CD4-positive, alpha-beta T cell treated with Interleukin-15 for 4 hours (primary cell): Measurements from ENCODE around the gene DCXR.
"Not testable (repeated sequence)": the region's sequence is repeated elsewhere in the genome, so short reads cannot be mapped to it uniquely, and the experiment has no call there.

ENCODE experiments used
- DNase-seq: peaks from one replicate; pipeline ENCODE4 v3.0.0-alpha.2; 2020; ENCODE audit warnings: low spot score

Gene DCXR

GRCh38 chr17:82039695-82040299 lies 2.3 kb upstream of the DCXR start:
- no peak for DNase-seq

DNA sequence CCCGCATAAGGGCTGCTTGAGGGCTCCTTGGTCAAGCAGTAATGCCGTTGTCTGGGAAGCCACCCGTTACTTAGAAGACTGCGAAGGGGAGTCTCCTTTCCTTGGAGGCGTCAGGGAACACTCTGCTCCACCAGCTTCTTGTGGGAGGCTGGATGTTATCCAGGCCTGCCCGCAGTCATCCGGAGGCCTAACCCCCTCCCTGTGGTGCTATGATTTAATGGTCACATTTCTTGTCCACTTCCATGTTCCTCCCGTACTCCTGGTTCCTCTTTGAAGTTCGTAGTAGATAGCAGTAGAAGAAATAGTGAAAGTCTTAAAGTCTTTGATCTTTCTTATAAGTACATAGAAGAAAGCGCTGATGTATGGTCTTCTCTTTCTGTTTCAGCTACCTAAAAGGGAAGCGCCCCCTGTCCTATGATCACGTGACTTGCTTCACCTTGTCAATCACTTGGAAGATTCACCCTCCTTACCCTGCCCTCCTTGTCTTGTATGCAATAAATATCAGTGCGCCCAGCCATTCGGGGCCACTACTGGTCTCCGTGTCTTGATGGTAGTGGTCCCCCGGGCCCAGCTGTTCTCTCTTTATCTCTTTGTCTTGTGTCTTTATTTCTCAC lies 1.4 kb upstream of the DCXR start:
- not testable (repeated sequence) for DNase-seq

DNA sequence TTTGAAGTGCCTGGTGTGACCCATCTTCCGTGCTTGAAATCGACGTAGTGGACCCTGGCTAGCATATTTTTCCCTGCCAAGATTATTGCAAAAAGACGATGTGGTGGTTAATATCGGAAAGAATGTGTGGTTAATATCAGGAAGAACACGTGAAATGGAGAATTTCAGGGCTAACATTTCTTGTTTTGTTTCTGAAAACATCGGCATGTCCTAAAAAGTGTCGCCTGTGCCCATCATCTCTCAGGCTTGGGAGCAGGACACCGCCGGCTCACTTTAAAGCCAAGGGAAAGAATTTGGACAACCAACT lies 345 bp upstream of the DCXR start:
- no peak for DNase-seq

DNA sequence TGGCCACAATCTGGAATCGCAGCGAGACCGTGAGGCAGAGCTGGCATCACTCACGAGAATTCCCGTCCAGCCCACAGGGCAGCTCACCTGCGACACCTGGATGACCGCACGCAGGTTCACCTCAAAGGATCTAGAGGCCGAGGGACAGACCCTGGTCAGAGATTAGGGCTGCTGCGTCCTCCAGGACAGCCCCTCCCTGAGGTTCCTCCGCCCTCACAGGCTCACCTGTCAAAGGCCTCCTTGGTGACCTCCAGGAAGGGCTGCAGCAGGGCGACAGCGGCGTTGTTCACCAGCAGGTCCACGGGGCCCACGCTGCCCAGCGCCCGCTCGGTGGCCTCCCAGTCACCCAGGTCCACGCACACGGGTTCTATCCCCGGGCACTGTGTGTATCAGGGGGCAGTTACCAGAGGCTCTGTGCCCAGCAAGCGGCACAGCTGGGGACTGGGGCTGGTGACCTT lies 834 bp downstream of the DCXR start:
- DNase-seq: no peak

GRCh38 chr17:82035956-82036633 lies 1.4 kb downstream of the DCXR start:
- no peak for DNase-seq

DNA sequence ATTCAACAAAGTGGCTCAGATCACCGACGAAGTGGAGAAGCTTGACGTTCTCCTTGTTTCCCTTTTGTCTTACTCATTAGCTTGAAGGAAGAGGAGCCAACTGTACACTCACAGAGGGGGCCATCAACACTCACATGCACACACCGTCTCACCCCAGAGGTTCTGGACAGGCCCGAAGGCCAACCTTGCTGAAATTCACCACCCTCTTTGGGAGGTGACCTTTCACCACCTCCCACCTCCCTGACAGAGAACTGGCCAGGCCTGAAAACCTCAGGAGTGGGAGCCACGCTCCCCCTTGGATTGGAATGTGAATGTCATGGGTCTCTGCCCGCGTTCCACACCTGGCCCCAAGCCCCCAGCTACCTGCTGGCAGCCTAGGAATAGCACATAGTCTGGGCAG lies 2.0 kb downstream of the DCXR start:
- DNase-seq: no peak

DNA sequence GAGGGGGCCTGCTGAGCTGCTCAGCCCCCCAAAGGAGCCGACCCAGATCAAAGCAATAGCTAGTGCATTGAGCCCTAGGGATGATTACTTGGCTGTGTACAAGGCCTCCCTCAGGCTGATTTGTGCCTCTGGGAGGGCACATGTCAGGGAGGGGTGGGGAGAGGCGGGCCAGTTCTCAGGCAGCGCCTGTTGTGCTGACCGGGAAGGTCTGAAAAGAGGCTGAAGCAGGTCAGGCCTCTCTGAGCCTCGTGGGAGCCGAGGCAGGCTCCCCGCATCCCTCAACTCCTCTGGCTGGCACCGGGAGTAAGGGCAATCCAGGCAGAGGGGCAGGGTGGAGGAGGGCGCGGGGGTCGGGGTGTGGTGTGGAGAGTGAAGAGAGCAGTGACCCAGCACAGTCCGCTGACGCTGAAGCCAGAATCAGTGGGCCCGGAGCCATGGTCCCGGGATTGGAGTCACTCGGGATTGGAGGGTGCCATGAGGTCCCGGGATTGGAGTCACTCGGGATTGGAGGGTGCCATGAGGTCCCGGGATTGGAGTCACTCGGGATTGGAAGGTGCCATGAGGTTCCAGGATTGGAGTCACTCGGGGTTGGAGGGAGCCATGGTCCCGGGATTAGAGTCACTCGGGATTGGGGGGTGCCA lies 3.0 kb downstream of the DCXR start:
- DNase-seq: no peak

DNA sequence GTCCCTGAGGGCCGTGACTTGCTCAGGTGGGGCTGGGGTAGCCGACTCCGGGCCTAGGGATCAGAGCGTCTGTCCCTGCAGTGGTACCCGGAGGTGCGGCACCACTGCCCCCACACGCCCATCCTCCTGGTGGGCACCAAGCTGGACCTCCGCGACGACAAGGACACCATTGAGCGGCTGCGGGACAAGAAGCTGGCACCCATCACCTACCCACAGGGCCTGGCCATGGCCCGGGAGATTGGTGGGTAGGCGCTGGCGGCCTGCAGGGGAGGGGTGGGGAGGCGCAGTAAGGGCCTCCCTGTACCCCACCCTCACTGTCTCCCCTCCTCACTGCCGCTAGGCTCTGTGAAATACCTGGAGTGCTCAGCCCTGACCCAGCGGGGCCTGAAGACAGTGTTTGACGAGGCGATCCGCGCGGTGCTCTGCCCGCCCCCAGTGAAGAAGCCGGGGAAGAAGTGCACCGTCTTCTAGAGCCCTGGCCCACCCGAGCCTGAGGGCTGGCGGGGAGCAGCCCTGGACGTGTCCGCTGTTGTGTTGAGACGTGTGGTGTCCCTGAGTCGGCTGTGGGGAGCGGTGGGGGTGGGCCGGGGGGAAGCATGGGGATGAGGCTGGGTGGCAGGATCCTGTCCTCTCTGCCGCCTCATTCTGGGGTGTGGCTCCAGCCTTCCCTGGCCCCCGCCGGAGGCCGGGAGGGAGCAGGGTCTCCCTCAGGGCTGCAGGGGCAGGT lies 4.0 kb downstream of the DCXR start:
- no peak for DNase-seq

DNA sequence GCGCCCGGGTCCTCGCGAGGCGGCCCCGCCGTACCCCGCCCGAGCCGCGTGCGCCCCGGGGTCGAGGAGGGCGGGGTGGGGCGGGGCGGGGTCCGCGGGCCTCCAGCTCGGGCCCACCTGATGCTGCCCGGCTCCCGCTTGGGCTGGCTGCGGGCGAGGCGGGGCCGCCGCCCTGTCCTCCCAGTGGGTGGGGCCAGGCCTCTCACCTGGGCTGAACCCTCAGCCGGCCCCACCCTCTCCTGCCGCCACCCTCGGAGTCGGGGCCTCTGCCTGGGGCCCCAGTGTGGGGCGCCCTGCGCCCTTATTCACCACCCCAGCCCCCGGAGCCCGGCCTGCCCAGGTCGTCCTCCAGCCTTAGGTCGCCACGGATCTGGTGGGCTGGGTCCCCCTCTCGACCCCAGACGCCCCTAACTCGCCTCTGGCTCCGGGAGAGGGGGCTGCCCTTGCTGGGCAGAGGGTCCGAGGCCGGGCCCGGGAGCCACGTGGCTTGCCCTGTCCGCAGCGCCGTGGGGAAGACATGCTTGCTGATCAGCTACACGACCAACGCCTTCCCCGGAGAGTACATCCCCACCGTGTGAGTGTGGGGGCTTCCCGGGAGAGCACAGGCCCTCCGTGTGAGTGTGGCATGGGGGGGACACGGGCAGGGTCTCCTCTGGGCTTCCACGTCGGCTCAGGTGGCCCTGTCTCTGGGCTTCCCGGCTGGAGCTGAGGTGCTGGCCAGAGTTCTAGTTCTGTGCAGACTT lies 5.4 kb downstream of the DCXR start:
- peak; percentile 22 for DNase-seq

DNA sequence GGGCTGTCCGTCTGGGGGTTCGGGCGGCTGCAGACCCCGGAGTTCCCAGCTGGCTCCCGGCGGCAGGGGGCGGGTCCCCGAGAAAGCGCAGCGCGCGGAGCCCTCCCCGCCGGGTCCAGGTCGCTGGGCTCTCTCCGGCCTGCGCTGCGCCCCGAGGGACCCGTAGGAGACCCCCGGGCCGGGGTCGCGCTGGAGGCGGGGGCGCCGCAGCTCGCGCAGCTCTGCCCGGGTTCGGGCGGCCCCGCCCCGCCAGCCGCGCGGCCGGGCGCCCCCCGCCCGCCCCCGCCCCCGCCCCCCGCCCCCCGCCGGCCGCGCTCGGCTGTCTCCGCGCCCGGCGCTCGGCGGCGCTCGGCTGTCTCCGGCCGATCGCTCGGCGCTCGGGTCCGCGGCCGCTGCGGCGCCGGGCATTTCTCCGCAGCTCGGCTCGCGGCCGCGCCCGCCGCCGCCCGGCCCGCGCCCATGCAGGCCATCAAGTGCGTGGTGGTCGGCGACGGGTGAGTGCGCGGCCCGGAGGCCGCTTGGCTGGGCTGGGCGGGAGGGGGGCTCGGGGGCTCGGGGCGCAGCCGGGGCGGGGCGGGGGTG lies 6.1 kb downstream of the DCXR start, which contains the start of gene RAC3:
RAC3 (plus strand) TSS at position 376 of the 582 bp plus-strand sequence; CDS start at position 460, 84 bp downstream.
- DNase-seq: no peak

- DNase-seq: peak; percentile 84
Observed at GRCh38 chr17:82030470-82031302, 6.8 kb downstream of the DCXR start.

GRCh38 chr17:82029990-82030469 lies 7.5 kb downstream of the DCXR start:
- DNase-seq: no peak

DNA sequence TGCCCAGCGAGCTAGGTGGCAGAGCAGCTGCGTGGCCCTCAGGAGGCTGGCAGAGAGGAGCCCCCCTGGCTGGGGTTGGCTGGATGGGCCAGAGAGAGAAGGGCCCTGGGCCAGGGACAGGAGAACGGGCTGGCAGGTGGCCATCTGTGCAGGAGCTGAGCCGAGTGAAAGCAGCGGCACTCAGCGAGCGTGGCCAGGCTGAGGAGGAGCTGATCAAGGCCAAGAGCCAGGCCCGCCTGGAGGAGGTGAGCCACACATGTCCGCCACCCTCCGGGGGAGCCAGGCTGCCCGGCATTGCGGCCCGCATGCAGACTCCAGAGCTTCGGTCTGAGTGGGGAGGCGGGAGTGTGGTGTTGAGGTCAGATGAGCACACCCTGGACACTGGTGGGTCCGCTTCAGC lies 8.1 kb downstream of the DCXR start:
- no peak for DNase-seq

DNA sequence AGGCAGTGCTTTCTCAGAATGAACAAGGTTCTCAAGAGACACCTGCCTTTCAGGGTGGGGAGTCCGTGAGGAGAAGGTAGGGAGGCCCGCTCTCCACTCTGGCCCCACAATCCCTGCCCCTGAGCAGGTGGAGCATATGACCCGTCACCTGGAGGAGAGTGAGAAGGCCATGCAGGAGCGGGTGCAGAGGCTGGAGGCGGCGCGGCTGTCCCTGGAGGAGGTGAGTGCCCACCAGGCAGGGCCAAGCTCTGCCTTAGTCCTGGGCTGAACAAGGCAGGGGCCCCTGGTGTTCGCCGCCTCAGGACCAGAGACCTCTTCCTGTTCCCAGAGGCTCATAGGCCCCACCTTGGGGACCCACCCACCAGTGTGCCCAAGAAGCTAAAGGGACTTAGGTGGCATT lies 8.5 kb downstream of the DCXR start:
- no peak for DNase-seq

DNA sequence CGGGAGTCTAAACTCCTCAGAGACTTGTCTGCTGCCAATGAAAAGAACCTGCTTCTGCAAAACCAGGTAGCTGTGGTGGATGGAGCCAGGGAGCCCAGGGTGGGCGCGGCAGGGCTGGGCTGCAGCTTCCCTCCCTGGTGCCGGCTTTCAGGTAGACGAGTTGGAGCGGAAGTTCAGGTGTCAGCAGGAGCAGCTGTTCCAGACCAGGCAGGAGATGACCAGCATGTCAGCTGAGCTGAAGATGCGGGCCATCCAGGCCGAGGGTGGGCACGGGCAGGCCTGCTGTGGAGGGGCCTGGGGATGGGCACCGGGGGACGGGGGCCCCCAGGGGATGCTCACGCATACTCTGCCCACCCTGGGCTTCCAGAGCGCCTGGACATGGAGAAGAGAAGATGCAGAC lies 9.3 kb downstream of the DCXR start:
- no peak for DNase-seq

- no peak for DNase-seq
Observed at GRCh38 chr17:82025401-82026107, 11.9 kb downstream of the DCXR start.

DNA sequence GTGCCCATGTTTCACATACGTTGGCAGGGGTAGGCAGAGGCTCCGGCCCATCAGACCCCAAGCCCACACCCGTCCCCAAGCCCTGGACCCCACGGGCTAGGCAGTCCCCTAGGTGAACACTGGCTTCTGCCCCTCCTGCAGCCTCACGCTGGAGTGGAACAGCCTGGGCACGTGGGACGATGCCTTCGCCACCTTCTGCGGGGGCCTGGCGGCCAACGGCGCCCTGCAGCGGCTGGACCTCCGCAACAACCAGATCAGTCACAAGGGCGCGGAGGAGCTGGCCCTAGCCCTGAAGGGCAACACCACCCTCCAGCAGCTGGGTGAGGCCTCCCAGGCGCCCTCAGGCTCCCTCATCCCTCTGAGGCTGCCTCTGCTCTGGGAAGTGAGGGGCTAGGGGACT lies 12.6 kb downstream of the DCXR start:
- DNase-seq: no peak

DNA sequence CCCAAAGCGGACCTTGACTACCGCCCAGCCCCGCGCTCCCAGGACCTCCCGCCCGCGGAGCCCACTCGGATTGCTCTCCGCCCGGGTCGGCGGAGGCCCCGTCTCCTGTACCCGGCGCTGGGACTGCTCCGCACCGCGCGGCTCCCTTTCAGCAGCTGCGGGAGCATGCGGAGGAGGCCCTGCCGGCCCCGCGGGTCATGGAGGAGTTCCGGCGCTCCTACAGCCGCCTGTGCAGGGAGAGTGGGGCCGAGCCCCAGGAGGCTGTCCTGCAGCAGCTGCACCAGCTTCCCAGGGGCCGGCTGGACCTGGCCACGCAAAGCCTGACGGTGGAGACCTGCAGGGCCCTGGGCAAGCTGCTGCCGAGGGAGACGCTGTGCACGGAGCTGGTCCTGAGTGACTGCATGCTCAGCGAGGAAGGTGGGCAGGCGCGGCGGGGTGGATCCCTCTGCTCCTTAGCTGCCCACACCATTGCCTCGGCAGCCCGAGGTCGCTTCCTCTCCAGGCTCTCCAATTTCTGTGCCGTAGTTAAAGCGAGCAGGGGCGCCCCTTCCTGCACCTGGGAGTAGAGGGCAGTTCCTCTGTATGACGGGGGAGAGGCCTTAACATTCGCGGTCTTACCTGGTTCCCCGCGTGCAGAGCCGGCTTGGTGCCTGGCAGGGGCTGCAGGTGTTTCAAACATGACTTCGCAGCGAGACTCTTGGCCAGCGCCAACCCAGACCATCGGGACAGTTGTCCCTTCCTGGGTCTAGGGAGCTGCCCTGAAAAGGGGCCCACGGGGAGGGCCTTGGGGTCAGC lies 13.9 kb downstream of the DCXR start:
- DNase-seq: no peak

DNA sequence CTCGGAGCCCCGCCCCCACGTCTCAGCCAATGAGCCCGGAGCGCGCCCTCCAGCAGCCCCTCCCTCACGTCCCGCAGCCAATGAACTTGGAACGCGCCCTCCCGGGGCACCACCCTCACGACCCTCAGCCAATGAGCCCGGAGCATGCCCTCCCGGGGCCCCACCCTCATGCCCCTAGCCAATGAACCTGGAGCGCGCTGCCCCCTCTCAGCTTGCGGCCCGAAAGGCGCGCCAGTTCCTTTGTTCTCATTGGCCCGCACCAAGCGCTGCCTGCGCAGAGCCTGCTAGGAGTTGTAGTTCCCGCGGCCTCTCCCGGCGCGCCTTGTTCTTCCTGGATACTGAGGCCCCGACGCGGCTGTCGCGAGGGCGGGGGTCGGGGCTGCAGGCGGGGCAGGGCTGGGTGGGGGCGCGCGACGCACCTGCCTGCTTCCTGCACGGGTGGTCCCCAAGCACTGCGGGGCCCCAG lies 14.5 kb downstream of the DCXR start, which contains the start of gene LRRC45:
LRRC45 (plus strand) TSS at position 325 of the 466 bp plus-strand sequence. CDS start 339 bp downstream, outside the sequence.
- peak; percentile 100 for DNase-seq
